Calu3 (cell line): ENCODE measurements around the gene TPRG1. TPM values are rescaled to one million over a fixed set of nuclear protein-coding genes. Genes with fewer than 3 reads are reported as not detected.

ENCODE experiments used
- BruUV-seq: library from RNA; stranded (reverse); fragments of 400-500 nt; replicated peaks from 2 replicates; lab custom pipeline; 2021; lab: Mats Ljungman, UMichigan
- CTCF ChIA-PET: fragments of 300-600 bp; sonication (Branson Sonifier 250); formaldehyde crosslinking; loops from one replicate; lab custom pipeline; 2022; ENCODE audit warnings: antibody characterized with exemption; lab: Charles Lee
- DNase-seq: peaks from one replicate; pipeline ENCODE4 v3.0.0; 2022
- H3K27ac Mint-ChIP-seq: one replicate; pipeline ENCODE4 v1.8.0; 2022; ENCODE audit warnings: mixed read lengths; ENCODE audit not compliant: unreplicated experiment
- H3K27me3 Mint-ChIP-seq: one replicate; pipeline ENCODE4 v1.8.0; 2022; ENCODE audit warnings: mixed read lengths; ENCODE audit not compliant: unreplicated experiment
- H3K36me3 Mint-ChIP-seq: one replicate; pipeline ENCODE4 v1.8.0; 2022; ENCODE audit warnings: mild to moderate bottlenecking, moderate library complexity, mixed read lengths; ENCODE audit not compliant: insufficient read depth, unreplicated experiment
- H3K4me1 Mint-ChIP-seq: one replicate; pipeline ENCODE4 v1.8.0; 2022; ENCODE audit warnings: mild to moderate bottlenecking, low read depth, mixed read lengths; ENCODE audit not compliant: unreplicated experiment
- H3K4me3 Mint-ChIP-seq: one replicate; pipeline ENCODE4 v1.8.0; 2022; ENCODE audit warnings: mild to moderate bottlenecking, low read depth, moderate library complexity, mixed read lengths; ENCODE audit not compliant: unreplicated experiment
- H3K9me3 Mint-ChIP-seq: one replicate; pipeline ENCODE4 v1.8.0; 2022; ENCODE audit warnings: low read depth, mixed read lengths; ENCODE audit not compliant: unreplicated experiment
- CTCF ChIP-seq: fragments of 200-600 bp; IDR thresholded peaks from one replicate; pipeline ENCODE4 v1.8.0; 2022; ENCODE audit warnings: antibody characterized with exemption; ENCODE audit not compliant: unreplicated experiment
- intact Hi-C: fragments of 100-400 bp; cut with micrococcal nuclease; formaldehyde crosslinking; loops from one replicate; pipeline ENCODE4 v1.10.0; 2022; ENCODE audit not compliant: unreplicated experiment
- total RNA-seq: library from RNA; stranded (reverse); gene quantifications from 2 replicates; pipeline ENCODE4 v1.2.3, GENCODE V29; 2022

Gene TPRG1
- total RNA-seq, 1 experiment from 2014 or later, result 1.2 TPM

DNA sequence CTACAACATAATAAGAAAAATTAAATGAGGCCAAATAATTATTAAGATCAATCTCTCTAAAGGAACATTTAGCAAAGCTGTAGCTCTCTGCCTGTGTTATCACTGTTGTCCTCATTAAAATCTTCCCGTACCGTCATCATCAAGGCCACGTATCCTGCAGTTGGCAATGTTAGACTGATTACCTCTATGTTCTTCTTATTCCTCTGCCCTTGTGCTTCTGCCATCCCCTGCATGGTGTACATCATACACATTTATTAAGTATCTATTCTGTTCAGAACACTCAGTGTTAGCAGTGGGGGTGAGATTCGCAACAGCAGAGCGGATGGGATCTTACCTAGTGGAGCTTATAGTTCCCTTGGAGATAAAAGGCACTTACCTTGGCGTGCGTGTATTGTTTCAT lies 12.8 kb downstream of the TPRG1 start:
- H3K4me3 Mint-ChIP-seq, result no peak overlapping the region
- no TSS peak for BruUV-seq
- CTCF ChIA-PET, result interaction anchor here (1.0 kb wide), 1 partner anchor 23 kb away, joined by 3 read pairs; no protein-coding TSS in a partner anchor
- H3K4me1 Mint-ChIP-seq, result peaks cover 36% of the 10 kb centered on the region
- TF ChIP-seq CTCF, result no peak
- no peak overlapping the region for H3K27ac Mint-ChIP-seq
- H3K9me3 Mint-ChIP-seq, result peaks cover 19% of the 10 kb centered on the region
- intact Hi-C loops, result no loop called here
- no peaks in the 10 kb centered on the region for H3K27me3 Mint-ChIP-seq
- no peak for DNase-seq
- peaks cover 15% of the 10 kb centered on the region for H3K36me3 Mint-ChIP-seq

- no peak for TF ChIP-seq CTCF
- Mint-ChIP-seq H3K4me3 (no peak overlapping the region), H3K36me3 (peaks cover 15% of the 10 kb centered on the region), H3K9me3 (peaks cover 16% of the 10 kb centered on the region), H3K27me3 (no peaks in the 10 kb centered on the region), H3K27ac (peak overlapping the region; percentile 87), H3K4me1 (peaks cover 52% of the 10 kb centered on the region)
- peak; percentile 75 for DNase-seq
- no TSS peak for BruUV-seq
- intact Hi-C loops, result loop anchor here (2.0 kb wide), 1 partner anchor 19 kb away; no protein-coding TSS in a partner anchor
- CTCF ChIA-PET, result interaction anchor here (0.7 to 1.2 kb wide), 3 partner anchors 16 to 1216 kb away, joined by 3 to 4 read pairs (median 4); no protein-coding TSS in a partner anchor
These were observed 14.3 kb downstream of the TPRG1 start for GRCh38 chr3:189186101-189186500.

DNA sequence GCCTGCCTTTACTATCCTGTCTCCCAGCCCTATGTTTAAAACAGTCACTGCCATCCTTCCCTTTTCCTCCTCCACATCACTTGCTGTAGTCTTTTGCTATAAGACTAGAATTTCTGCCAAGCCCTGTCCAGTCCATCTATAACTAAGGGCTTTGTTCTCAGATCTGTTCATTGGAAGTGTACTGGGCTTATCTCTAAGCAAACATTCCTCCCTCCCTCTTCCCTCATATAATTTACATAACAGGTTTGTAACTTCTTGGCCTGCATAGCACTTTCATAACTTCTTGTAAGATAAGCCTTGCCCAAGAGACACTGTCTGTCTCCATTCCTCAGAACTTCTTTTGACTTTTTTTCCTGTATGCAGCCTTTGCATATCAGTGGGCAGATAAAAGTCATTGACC lies 16.7 kb downstream of the TPRG1 start:
- Mint-ChIP-seq H3K27ac (peak overlapping the region; percentile 72), H3K4me3 (peak overlapping the region; percentile 7), H3K27me3 (no peaks in the 10 kb centered on the region), H3K36me3 (peaks cover 15% of the 10 kb centered on the region), H3K4me1 (peaks cover 63% of the 10 kb centered on the region), H3K9me3 (peaks cover 10% of the 10 kb centered on the region)
- CTCF ChIA-PET, result no interaction called here
- peak; percentile 45 for DNase-seq
- no TSS peak for BruUV-seq
- TF ChIP-seq CTCF, result no peak
- intact Hi-C loops, result loop anchor here (2.0 kb wide), 1 partner anchor 40 kb away; no protein-coding TSS in a partner anchor

DNA sequence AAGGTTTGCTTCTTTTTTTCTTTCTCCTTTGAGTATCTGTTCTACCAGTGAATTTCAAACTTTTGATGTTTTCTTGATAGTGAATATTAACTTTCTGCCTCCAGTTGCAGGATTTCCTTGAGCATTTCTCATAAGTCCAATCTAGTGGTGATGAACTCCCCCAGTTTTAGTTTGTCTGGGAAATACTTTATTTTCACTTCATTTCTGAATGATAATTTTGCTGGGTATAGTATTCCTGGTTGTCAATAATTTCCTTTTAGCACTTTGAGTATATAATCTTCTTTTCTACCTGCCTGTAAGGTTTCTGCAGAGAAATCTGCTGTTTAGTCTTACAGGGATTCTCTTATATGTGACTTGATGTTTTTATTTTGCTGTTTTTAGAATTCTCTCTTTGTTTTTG lies 21.0 kb downstream of the TPRG1 start:
- BruUV-seq, result no TSS peak

More for the DNA sequence above, 21.0 kb downstream of the TPRG1 start:
- H3K36me3 Mint-ChIP-seq, result peaks cover 5% of the 10 kb centered on the region
- no peaks in the 10 kb centered on the region for H3K27me3 Mint-ChIP-seq
- H3K4me3 Mint-ChIP-seq, result no peak overlapping the region
- H3K9me3 Mint-ChIP-seq, result peaks cover 24% of the 10 kb centered on the region
- no peak overlapping the region for H3K27ac Mint-ChIP-seq
- H3K4me1 Mint-ChIP-seq, result peaks cover 40% of the 10 kb centered on the region
- TF ChIP-seq CTCF, result no peak
- CTCF ChIA-PET, result no interaction called here
- intact Hi-C loops, result no loop called here
- DNase-seq, result no peak
